Left hindlimb (tissue), 1 donor: ENCODE measurements around the gene TNRC6C.
A peak's percentile ranks its signal among the peaks of the same experiment; 100 is the strongest.

ENCODE experiments used
- DNase-seq: peaks from one replicate; pipeline ENCODE4 v3.0.0-alpha.2; 2018

TNRC6C gene

DNA sequence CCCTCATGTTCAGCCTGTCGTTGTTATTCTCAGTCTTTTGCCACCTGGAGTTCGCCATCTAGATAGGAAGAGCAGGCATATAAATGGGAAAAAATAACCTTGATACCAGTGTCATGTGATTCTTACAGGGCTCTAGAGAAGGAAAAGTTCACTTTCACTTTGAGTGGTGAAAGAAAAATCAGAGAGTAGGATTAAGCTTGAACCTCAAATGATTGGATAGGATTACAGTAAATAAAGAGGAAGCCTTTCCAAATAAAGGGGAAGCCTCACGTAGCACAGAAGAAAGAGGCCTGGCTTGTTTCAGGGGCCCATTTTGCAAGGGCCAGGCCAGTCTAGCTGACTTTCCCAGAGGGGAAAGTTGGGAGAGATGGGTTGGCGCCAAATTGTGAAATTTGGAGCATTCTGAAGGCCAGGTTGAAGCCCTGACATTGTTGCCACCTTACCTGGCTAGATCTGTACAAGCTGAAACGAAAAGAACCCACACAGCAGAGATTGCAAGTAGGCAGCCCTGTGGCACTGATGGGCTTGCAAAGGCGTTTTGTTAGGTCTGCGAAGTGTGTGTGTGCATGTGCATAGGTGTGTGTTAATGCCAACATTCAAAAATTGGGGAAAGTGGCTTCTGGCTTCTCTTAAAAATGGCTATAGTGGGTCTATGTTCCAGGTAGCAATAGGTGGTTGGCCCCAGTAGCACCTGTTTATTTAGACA, 131.2 kb downstream of the TNRC6C start:
- DNase-seq, result no peak

DNA sequence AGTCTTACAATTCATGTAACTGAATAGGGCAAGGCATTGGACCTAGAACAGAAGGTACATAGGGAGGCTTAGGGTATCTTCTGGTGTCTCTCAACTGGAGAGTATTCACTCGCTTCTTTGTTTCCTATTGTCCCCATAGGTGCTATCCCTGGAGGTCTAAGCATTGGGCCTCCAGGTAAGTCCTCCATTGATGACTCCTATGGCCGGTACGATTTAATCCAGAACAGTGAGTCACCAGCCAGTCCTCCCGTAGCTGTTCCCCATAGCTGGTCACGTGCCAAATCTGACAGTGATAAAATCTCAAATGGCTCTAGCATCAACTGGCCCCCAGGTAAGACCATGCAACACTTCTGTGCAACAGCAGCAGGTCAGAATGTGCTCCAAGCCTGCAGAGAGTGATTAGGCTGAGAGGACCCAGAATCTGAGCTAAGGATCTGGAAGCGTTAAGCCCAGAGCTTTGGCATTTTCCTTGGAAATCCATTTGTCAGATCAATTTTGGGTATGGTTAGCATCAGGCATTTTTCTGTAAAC, 134.4 kb downstream of the TNRC6C start:
- no peak for DNase-seq

DNA sequence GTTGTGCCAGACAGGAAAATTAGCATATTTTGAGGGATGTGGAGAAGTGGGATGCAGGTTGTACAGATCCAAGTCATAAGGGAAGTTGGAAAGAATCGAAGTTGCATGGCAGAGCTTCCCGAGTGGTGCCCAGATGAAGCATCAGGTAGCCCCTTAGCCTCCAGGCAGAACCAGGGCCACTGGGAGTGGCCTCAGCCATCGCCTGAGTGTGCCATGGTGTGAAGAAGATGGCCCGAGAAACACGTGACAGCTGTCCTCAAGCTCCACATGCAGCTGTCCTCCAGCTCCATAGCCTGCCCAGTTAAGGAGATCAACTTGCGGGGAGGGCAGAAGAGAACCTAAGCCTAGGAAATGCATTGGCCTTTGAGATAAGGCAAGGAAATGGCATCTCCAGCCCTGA, 136.5 kb downstream of the TNRC6C start:
- no peak for DNase-seq

DNA sequence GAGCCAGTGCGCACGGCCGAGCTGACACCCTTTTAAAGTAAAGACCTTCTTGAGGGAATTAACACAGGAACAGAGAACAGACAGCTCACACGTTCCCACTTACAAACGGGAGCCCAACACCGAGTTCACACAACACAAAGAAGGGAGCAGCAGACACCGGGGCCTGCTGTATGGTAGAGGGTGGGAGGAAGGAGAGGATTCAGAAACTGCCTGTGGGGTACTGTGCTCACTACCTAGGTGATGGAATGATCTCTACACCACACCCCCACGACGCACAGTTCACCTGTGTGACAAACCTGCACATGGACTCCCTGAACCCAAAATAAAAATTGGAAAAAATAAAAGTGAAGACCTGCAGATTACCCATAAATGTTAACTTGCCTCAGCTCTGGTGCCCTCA, 137.6 kb downstream of the TNRC6C start:
- DNase-seq, result no peak

DNA sequence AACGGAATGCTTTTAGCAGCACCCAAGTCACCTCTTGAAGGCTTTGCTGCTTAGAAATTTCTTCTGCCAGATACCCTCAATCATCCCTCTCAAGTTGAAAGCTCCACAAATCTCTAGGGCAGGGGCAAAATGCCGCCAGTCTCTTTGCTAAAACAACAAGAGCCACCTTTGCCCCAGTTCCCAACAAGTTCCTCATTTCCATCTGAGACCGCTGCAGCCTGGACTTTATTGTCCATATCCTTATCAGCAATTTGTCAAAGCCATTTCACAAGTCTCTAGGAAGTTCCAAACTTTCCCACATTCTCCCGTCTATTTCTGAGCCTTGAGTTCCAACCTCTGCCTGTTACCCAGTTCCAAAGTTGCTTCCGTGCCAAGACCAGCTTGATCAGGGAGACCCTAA, 142.6 kb downstream of the TNRC6C start:
- DNase-seq, result no peak

DNA sequence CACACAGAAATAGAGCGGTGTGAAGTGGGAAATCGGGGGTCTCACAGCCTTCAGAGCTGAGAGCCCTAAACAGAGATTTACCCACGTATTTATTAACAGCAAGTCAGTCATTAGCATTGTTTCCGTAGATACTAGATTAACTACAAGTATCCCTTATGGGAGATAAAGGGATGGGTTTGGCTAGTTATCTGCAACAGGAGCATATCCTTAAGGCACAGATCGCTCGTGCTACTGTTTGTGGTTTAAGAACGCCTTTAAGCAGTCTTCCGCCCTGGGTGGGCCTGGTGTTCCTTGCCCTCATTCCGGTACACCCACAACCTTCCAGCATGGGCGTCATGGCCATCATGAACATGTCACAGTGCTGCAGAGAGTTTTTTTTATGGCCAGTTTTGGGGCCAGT, 143.0 kb downstream of the TNRC6C start:
- no peak for DNase-seq

DNA sequence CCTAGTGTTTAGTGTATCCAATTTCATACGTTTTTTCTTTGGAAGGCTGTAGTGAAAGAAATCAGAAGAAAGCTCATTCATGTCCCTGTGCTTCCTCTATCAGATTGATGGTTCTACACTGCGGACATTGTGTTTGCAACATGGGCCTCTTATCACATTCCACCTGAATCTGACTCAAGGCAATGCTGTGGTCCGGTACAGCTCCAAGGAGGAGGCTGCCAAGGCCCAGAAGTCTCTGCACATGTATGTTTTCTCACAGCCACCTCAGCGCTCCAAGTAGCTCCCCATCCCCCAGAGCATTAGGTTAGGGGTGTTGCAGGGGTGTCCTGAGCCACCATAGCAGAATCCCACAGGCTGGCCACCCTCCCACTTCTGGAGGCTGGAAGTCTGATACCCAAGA, 144.8 kb downstream of the TNRC6C start:
- DNase-seq, result no peak

DNA sequence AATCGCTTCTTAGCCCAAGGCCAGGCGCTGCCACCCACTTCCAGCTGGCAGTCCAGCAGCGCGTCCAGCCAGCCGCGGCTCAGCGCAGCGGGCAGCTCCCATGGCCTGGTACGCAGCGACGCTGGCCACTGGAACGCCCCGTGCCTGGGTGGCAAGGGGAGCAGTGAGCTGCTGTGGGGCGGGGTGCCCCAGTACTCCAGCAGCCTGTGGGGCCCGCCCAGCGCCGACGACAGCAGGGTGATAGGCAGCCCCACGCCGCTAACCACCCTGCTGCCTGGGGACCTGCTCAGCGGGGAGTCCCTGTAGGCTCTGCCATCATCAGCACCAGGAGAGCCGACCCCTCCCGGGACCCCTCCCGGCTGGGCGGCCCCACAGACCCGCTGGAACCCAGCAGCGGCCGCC, 146.0 kb downstream of the TNRC6C start:
- no peak for DNase-seq

DNA sequence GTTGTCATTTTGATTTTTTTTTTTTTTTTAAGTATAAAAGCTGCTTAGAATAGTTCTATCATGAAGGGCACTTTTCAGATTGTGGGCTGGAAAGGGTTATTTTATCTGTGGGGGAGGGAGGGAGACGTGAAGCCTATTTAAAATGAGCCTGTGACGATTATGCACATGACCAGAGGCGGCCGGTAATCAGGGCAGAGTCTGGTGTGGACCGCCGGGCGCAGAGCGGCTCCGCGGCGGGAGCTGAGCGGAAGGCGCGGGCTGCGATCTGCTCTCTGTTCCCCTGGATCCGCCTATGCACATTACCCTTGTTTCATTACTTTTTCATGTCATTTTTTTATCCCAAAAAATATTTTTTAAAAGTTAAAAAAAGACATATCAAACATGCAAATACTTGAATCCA, 146.6 kb downstream of the TNRC6C start:
- no peak for DNase-seq

DNA sequence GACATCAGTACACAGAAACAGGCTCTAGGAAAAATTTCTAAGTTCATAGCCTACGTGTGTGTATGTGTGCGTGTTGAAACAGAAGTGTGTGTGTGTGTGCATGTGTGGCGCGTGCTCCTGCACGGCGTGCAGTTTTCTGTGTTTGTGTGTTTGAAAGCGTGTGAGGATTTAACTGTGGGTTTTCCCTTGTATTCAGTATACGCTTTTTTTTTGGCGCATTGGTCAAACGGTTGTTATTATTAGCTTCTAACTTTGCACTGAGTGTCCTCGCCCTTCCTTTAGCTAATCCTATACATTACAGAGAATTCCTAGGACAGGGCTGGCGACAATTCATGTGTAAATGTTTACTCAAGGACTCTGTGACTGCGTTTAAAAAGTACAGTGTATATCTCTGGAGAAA, 147.0 kb downstream of the TNRC6C start:
- DNase-seq, result no peak

DNA sequence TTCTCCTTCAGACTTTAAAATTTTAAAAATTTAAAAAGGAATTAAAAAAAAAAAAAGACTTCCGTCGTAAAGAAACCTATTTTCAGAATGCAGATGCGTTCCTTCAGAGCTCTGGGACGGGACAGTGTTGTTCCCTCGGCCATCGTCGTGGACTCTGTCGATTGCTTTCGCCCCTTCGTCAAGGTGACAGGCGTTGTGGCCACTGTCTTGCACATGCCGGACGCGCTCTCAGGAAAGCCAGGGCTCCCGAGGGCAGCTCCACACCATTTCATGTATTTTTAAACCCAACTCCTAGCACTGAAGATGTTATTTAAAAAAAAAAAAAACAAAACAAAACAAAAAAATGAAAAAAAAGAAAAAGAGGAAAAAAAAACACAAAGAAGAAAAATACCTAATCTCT, 147.7 kb downstream of the TNRC6C start:
- DNase-seq, result no peak

DNA sequence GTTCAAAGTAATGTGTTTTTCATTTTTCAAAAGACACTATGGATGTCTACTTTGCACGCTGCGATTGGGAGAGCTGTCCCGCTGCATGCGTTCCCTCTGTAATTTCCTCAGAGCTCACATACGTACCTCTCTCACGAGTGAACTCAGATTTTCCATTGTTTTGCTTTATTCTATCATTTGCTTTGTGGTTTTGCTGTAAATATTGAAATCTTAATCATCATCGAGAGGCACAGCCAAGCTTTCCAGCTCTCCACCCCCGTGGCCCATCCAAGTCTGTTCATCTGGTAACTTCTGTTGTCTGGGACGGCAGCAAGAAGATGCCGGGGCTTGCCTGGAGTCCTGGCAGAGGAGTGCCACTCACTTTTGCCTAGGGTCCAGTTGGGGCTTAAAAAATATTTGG, 149.0 kb downstream of the TNRC6C start:
- no peak for DNase-seq

DNA sequence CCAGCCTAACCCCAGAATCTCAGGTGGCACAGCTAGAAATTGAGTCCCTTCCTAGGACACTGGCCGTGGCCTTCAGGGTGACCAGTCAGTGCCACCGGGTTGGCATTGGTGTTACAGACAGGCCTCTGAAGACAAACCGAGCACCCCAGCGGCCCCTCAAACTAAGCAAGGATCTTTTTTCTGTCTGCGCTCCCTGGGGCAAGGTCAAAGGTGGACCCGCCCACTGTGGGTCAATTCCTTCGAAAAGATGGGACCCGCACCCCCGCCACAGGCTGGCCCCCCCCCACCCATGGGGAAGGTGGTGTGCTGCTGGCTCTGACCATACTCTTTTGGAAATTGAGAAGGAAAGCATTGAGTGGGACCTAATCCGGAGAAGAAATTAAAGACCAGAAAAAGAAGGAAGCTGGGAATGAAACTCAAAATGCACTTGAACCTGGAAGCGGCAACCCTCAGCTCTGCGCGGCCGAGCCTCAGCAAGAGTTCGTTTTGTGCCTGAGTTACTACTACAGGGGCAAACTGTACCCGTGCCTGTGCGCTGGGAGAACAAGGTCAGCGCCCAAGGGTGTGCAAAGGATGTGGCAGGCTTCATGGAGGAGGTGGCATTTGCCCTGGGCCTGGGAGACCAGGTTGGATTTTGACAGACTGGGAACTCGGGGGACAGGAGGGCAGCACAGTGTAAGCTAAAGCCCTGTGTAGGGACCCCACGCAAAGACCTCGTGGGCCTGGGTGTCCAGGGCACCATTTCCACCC, 149.6 kb downstream of the TNRC6C start:
- DNase-seq, result no peak

DNA sequence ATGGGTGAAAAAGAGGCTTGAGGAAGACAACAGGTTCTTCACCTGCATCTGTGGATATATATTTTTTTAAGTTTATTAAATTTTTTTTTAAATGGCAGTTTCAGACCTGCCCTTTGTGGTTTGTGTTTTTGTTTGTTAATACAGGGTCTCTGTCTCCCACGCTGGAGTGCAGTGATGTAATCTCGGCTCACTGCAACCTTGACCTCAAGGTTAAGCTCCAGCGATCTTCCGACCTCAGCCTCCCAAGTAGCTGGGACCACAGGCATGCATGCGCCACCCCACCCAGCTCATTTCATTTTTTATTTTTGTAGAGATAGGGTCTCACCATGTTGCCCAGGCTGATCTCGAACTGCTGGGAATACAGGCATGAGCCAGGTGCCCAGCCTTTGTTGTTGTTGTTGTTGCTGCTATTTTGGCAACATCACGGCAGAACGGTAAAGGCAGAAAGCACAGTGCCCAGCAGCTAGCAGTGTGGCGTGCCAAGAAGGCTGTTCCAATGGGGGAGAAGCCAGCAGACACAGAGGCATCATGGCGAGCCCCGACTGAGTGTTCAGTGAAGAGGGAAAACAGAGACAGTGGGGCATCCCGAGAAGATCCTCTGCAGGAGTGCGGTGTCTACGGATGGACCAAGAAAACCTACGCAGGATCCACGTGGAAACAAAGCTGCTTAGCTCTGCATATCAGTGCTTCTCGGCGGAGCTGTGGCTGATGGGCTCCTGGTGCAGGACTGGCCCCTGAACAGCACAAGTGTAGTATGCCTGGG, 150.4 kb downstream of the TNRC6C start:
- no peak for DNase-seq

DNA sequence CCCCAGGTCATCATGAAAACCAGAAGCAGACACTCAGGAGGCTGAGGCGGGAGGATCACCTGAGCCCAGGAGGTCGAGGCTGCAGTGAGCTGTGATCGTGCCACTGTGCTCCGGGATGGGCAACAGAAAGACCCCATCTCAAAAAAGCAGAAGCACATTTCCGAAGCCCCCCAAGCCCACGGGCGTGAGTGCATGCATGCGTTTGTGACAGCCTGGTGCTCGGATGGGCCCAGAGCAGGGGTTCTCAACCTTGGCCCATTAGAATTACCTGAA, 150.9 kb downstream of the TNRC6C start:
- no peak for DNase-seq

DNA sequence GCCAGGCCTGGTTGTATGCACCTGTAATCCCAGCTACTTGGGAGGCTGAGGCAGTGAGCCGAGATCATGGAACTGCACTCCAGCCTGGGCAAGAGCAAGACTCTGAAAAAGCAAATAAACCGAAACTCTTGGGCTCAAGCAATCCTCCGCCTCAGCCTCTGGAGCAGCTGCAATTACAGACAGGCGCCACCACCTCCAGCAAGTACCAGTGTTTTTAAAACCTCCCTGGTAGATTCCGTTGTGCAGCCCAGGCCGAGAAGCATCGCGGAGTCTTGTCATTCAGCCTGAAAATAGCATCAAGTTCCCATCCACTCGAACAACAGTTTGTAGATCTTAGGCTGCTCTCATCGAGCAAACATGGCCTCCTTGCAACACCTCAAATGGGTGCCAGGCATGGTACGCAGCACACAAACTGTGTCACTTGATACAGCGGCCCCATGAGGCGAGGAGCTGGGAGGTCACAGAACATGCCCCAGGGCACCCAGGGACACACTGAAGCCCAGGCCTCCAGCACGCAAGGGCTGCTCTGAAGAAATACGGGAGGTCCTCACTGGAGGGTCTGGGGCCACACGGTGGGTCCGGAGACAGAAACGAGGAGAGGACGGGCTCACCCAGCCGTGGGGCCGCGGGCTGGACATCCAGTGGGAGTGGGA, 152.0 kb downstream of the TNRC6C start:
- no peak for DNase-seq

DNA sequence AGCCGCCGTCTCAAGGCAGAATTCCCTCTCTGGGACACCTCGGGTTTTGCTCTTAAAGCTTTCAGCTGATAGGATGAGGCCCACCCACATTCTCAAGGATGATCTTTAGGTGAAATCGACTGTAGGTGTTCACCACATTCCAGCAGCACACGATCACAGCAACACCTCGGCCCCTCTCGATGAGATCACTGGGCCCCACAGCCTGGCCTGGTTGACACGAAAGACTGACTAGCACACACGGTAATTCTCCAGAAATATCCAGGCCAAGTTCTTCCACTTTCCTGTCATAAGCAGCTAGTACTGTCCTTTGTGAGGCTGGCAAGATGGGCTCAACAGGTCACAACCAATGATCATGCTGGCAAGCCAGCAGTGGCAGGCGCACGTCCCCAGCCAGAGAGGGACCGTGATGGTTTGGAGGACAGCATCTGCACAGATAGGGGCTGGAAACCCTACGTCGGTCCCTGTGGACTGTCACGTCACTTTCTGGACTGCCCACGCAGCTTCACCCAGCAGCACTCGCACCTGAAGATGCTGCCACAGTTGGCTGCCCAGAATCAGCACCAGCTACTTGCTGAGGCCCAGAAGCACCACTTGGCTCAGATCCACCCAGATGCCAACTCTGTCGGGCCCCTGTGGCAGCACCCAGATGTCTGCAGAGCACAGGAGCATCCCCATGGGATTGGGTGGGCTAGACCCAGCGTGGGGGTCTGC, 152.7 kb downstream of the TNRC6C start:
- peak; percentile 18 for DNase-seq

DNA sequence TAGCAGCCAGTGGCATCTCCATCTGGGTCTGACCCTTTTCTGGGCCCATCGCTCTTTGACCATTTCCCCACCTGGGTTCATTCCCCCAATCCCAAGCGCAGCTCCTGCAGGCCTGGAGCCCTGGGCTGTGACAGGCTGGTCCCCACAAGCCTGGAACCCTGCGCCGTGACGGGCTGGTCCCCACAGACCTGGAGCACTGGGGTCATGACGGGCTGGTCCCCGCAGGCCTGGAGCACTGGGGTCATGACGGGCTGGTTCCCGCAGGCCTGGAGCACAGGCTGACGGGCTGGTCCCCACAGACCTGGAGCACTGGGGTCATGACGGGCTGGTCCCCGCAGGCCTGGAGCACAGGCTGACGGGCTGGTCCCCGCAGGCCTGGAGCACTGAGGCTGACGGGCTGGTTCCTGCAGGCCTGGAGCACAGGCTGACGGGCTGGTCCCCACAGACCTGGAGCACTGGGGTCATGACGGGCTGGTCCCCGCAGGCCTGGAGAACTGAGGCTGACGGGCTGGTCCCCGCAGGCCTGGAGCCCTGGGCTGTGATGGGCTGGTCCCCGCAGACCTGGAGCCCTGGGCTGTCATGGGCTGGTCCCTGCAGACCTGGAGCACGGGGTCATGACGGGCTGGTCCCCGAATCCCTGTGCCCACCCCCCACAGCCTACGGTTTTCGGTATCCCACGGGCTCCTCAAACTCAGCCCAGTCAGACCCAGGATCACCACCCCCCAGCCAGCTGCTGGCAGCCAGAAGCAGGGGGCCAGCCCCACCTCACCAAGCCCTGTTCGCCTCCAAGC, 153.4 kb downstream of the TNRC6C start:
- DNase-seq, result peak; percentile 31

DNA sequence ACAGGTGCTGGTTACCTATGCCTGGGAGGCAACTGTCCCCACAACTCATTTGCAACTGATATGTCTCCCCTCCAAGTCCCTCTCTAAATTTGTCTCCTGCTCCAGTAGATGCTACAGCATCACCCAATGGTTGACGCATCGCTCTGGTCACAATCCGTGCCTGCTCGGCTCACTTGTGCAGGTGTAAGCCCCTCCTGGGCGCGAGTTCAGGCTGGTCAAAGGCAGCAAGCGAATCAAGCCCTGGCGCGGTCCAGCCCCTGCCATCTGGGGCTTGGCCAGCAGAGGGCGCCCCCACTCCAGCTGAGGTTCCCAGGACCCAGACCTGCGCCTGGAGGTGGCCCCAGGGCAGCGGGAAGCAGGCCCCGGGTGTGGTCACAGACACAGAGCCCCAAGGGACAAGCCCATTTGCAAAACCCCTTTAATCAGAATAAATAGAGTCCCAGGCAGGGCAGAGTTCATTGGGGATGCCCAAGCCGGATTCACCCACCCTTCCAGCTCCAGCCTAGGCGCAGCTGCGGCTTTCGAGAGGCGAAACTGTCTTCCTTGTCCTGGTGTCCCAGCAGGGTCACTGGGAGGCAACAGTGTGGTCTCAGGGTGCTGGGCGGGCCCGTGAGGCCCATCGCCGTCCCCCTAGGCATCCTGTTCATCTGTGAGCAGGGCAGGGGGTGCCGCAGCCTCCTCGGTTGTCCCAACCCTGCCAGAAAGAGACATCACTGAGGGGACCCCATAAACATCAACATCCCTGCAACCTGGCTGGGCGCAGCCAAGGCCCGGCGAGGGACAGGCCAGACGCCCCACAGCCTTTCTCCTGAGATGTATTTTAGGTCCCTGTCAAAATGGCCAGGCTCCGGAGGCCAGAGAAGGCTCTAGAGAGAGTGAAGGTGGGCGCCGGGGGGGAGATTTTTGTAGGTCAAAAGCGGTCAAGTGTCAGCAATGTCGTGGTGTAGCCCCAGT, 154.3 kb downstream of the TNRC6C start:
- peak; percentile 33 for DNase-seq
